ENCODE results near the gene PUS10.
A peak's percentile ranks its signal among the peaks of the same experiment; 100 is the strongest.
"Not testable (repeated sequence)": the region's sequence is repeated elsewhere in the genome, so short reads cannot be mapped to it uniquely, and the experiment has no call there.

The PUS10 gene

DNA sequence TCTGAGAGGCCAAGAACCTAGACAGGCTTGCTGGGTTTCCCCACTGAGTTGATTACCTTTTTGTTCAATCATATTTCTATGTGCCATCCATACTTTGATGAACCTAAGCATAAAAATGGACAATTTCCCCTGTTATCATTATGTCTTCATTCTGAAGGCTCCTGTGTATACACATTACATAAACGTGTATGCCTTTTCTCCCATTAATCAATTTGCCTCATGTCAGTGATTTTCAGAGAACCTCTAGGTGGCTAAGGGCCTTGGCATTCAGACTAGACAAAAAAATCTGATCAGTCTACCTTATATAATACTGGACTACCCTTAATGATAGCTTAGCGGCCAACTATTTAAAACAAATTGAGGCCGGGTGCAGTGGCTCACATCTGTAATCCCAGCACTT, 4.7 kb downstream of the PUS10 start:
- DNase-seq (ENCODE audit: low read depth in 3 of 3), result no peak

DNA sequence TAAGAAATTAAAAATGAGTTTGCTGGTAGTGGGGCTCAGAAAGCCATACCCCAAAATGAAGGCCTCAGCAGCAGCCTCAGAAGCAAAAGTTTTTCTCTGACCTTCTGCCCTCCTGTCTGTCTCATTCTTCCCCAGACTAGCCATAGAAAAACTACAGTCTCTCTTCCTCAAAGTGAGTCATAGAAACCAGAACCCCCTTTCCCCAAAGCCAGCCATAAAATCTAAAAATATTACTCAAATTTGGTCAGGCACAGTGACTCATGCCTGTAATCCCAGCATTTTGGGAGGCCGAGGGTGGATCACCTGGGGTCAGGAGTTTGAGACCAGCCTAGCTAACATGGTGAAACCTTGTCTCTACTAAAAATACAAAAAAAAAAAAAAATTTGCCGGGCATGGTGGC, 5.8 kb downstream of the PUS10 start:
- not testable (repeated sequence) for DNase-seq (ENCODE audit: low read depth in 3 of 3)

DNA sequence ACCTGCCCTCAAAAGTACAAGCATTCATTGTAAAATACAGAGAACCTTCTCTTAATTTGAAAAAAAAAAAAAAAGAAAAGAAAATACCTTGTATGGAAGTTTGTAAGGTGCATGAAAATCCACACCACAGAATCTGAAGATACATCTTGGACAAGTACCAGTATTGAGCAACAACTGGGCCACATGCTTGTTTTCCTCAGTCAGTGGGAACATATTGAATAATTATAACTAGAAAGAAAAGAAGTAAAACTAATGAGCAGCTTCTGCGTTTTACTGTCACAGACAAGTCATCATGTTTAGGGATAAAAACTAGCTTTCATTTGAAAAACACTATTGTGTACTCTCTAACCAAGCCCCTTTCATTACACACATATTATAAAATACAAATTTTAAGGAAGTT, 6.4 kb downstream of the PUS10 start:
- DNase-seq (ENCODE audit: low read depth in 3 of 3), result no peak

DNA sequence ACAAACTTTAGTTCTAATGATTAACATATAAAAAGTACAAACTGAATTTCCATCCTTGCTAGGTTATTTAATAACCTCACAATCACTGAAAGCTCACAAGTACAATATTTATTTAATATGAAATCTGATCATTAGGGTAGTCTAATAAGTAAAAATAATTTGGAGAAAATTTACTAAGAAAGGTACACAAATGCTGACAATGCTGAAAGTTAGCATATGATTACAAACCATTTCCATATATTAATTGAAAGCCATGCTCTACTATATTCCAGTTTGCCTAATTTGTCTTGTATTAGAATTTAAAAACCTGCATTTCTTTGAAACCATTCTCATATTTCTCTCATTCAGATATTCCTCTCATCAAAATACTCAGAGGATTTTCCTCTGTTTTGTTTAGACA, 8.7 kb downstream of the PUS10 start:
- no peak for DNase-seq (ENCODE audit: low read depth in 3 of 3)

- DNase-seq (ENCODE audit: low read depth in 3 of 3), result no peak
These were observed 11.5 kb downstream of the PUS10 start for GRCh38 chr2:61006486-61007105.

GRCh38 chr2:61005736-61006135, 12.3 kb downstream of the PUS10 start:
- no peak for DNase-seq (ENCODE audit: low read depth in 3 of 3)

GRCh38 chr2:60998628-60999545, 19.2 kb downstream of the PUS10 start:
- no peak for DNase-seq (ENCODE audit: low read depth in 3 of 3)

DNA sequence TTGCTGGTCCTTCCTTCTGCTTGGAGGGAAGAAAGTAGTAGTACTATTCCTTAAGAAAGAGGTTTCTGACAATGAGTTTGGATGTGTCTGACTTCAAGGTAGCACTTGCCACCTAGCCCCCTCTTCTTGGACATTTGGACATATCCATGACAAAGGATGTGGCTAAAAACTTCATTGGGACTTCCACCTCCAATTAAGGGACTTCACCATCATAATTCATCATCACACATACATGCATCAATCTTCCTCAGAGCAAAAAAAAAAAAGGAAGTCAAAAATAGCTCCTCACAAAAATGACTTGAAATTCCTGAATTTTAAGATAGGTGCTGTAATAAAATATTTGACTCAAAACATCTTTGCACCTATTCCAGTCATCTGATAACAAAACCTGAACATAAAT, 23.9 kb downstream of the PUS10 start:
- no peak for DNase-seq (ENCODE audit: low read depth in 3 of 3)

- DNase-seq (ENCODE audit: low read depth in 3 of 3), result no peak
These were observed 25.1 kb downstream of the PUS10 start for GRCh38 chr2:60992985-60993392.

DNA sequence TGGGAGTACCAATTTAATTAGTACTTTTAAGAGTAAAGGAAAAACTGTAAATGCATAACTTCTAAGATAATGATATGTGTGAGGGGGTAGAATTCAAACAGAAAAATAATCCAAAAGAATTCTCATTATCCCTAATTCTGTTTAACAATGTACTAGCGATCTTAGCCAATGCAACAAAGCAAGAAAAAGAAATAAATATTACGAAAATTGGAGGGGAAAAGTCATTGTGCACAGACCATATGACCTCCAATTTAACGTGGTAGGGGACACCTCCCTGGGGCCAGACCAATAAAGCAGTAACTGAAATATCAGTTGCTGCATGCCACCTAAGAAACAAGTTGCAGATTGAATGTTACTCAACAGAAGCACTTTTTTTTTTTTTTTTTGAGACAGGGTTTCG, 26.4 kb downstream of the PUS10 start:
- no peak for DNase-seq (ENCODE audit: low read depth in 3 of 3)

- no peak for DNase-seq (ENCODE audit: low read depth in 3 of 3)
These were observed 28.8 kb downstream of the PUS10 start for GRCh38 chr2:60989259-60989658.

DNA sequence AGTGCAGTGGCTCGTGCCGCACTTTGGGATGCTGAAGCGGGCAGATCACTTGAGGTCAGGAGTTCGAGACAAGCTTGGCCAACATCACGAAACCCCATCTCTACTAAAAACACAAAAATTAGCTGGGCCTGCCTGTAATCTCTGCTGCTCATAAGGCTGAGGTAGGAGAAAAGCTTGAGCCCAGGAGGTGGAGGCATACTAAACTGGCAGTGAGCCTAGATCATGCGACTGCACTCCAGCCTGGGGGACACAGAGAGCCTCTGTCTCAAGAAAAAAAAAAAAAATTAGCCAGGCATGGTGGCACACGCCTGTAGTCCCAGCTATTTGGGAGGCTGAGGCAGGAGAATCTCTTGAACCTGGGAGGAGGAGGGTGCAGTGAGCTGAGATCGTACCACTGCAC, 30.4 kb downstream of the PUS10 start:
- DNase-seq (ENCODE audit: low read depth in 3 of 3), result not testable (repeated sequence)

- no peak for DNase-seq (ENCODE audit: low read depth in 3 of 3)
These were observed 31.0 kb downstream of the PUS10 start for GRCh38 chr2:60987041-60987440.

GRCh38 chr2:60984720-60985119, 33.3 kb downstream of the PUS10 start:
- DNase-seq (ENCODE audit: low read depth in 3 of 3), result no peak

GRCh38 chr2:60982066-60982465, 36.0 kb downstream of the PUS10 start:
- DNase-seq (ENCODE audit: low read depth in 3 of 3), result not testable (repeated sequence)

DNA sequence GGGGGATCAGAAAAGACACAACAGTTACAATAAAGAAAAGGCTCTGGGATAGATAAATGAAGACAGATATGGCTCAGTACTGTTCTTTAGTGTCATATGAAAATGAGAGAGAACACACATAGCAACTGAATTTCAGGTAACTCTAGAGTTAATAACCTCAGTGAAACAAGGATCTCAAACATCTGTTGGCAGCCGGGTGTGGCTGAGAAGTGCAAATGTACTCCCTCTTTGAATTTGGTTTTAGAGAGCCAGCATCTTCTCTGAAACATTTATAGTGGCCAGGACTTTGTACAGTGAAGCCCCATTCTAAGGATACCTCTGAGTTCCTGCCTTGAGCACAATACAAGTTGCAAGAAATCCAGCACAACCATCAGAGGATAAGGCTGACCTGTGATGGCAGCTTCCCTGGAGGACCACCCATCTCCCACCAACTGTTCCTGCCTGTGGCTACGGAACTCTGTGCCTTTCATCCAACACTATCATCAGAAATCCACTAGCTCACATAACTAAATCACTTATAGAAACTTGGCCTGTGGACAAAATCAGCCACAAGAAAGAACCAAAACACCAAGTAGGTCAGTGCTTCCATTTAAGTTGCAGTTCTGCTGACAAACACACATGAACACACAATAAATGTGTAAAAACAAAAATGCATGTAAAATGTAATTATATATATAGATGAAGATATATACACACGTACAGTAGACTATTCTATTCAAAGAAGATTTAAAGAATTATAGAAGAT, 37.8 kb downstream of the PUS10 start:
- DNase-seq (ENCODE audit: low read depth in 3 of 3), result no peak

DNA sequence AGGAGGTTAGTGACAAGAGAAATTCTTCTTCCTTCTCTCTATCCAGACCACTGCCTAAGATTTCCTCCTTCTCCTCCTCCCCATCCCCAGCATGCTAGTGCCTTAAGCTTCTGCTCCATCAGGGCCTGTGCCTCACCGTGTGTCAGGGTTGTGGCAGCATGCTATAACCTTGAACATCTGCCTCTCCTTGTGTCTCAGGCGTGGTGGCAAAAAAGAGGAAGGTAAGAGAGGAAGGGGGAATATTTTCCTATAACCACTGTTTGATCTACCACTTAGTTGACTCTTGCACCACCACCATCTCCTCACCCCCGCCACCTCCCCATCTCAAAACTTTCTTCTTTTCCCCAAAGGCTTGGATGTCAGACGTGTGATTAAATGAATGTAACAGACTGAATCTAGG, 38.8 kb downstream of the PUS10 start:
- DNase-seq (ENCODE audit: low read depth in 3 of 3), result no peak

DNA sequence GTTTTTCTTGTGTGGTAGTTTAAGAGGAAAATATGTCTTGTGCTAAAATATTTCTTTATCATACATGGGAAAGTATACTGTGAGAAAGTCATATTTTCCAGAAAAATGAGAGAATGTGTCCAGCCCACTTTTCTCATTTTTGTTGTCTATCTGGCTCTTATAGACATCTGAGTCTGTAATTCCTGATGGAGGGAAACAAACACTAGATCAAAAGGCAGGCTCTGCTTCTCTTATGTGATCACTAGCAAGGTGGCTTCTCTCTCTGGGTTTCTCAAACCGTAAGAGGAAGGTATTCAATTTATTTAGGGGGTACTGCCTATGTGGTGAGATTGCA, 40.5 kb downstream of the PUS10 start:
- DNase-seq (ENCODE audit: low read depth in 3 of 3), result peak in 1 of 3 donors; percentile 12

GRCh38 chr2:60976875-60977561, 41.0 kb downstream of the PUS10 start:
- no peak for DNase-seq (ENCODE audit: low read depth in 3 of 3)

- no peak for DNase-seq (ENCODE audit: low read depth in 3 of 3)
These were observed 41.7 kb downstream of the PUS10 start for GRCh38 chr2:60976256-60976850.

GRCh38 chr2:60974652-60975051, 43.4 kb downstream of the PUS10 start:
- no peak for DNase-seq (ENCODE audit: low read depth in 3 of 3)

GRCh38 chr2:60973705-60974104, 44.4 kb downstream of the PUS10 start:
- DNase-seq (ENCODE audit: low read depth in 3 of 3), result no peak
